HUDEP-2 (cell line): Measurements from ENCODE around the gene TRMT2A.

Experiments
- DNase-seq, 76 experiments: peaks; one replicate each; lab custom pipeline; 2025; ENCODE audit not compliant: unreplicated experiment in 76 of 76; lab: John Stamatoyannopoulos, UW

TRMT2A gene

GRCh38 chr22:20149257-20150250, 32.5 kb upstream of the TRMT2A start:
- no peak for DNase-seq

GRCh38 chr22:20148414-20148813, 31.4 kb upstream of the TRMT2A start:
- no peak for DNase-seq

- no peak for DNase-seq
Measured at GRCh38 chr22:20147237-20147988, 30.4 kb upstream of the TRMT2A start.

- DNase-seq: no peak
Measured at GRCh38 chr22:20146777-20147176, 29.8 kb upstream of the TRMT2A start.

- no peak for DNase-seq
Measured at GRCh38 chr22:20145832-20146223, 28.8 kb upstream of the TRMT2A start.

GRCh38 chr22:20145206-20145831, 28.3 kb upstream of the TRMT2A start:
- DNase-seq: no peak

- no peak for DNase-seq
Measured at GRCh38 chr22:20143883-20144665, 27.0 kb upstream of the TRMT2A start.

- no peak for DNase-seq
Measured at GRCh38 chr22:20142711-20143621, 25.9 kb upstream of the TRMT2A start.

GRCh38 chr22:20141186-20142077, 24.4 kb upstream of the TRMT2A start:
- no peak for DNase-seq

- no peak for DNase-seq
Measured at GRCh38 chr22:20140521-20140964, 23.5 kb upstream of the TRMT2A start.

GRCh38 chr22:20140107-20140445, 23.1 kb upstream of the TRMT2A start:
- DNase-seq: no peak

- no peak for DNase-seq
Measured at GRCh38 chr22:20139391-20140106, 22.5 kb upstream of the TRMT2A start.

GRCh38 chr22:20138868-20139267, 21.8 kb upstream of the TRMT2A start:
- DNase-seq: no peak

- no peak for DNase-seq
Measured at GRCh38 chr22:20138417-20138738, 21.4 kb upstream of the TRMT2A start.

- DNase-seq: peak in 6 of 76 experiments; percentile 6 to 29 (median 15)
Measured at GRCh38 chr22:20137671-20138416, 20.8 kb upstream of the TRMT2A start.

GRCh38 chr22:20137113-20137512, 20.1 kb upstream of the TRMT2A start:
- DNase-seq: no peak

- DNase-seq: no peak
Measured at GRCh38 chr22:20136603-20136873, 19.5 kb upstream of the TRMT2A start.
